HCT116 (cell line): ENCODE measurements around the gene GREB1L. TPM values are rescaled to one million over a fixed set of nuclear protein-coding genes. Genes with fewer than 3 reads are reported as not detected.

Experiments
- ATAC-seq: fragments of 200-7000 bp; cut with Tn5 transposase; 2 replicates; pipeline ENCODE4 v1.9.1; 2020; ENCODE audit warnings: mild to moderate bottlenecking, moderate library complexity
- BruUV-seq: library from RNA; stranded (reverse); fragments of 400-500 nt; replicated peaks from 2 replicates; lab custom pipeline; 2021; lab: Mats Ljungman, UMichigan
- CTCF ChIA-PET: fragments of 300-600 bp; sonication (Branson Sonifier 250); formaldehyde crosslinking; loops from one replicate; lab custom pipeline; 2021; ENCODE audit warnings: antibody characterized with exemption; lab: Charles Lee
- POLR2A ChIA-PET: fragments of 300-600, 350-600 bp; sonication (Branson Sonifier 250); formaldehyde crosslinking; loops from one replicate; lab custom pipeline; 2021; ENCODE audit warnings: antibody characterized with exemption; lab: Charles Lee
- RAD21 ChIA-PET, 2 experiments: fragments of 300-600 bp; sonication (Branson Sonifier 250); formaldehyde crosslinking; loops; one replicate each; lab custom pipeline; 2023; ENCODE audit warnings: low total read pairs in 2 of 2; ENCODE audit not compliant: uncharacterized antibody in 2 of 2, unreplicated experiment in 2 of 2, low non-redundant PET in 1 of 2; lab: Charles Lee
- DNase-seq: peaks from one replicate; pipeline ENCODE4 v3.0.0-alpha.2; 2010; ENCODE audit warnings: low read depth, low spot score
- H2AFZ ChIP-seq: fragments of 200-600 bp; shearing (Covaris generic), sonication (generic); 2 replicates; pipeline ENCODE4 v1.6.1; 2017; ENCODE audit warnings: low read depth, mixed run types, mixed read lengths, antibody characterized with exemption, low read length; ENCODE audit not compliant: poor library complexity, severe bottlenecking
- H3K27ac ChIP-seq: 2 replicates; pipeline ENCODE4 v1.5.1; 2012; ENCODE audit warnings: low read depth, low read length
- H3K27me3 ChIP-seq: fragments of 200-600 bp; sonication (generic); 2 replicates; pipeline ENCODE4 v1.6.1; 2016; ENCODE audit warnings: mixed run types, low read length, mixed read lengths; ENCODE audit not compliant: insufficient read depth
- H3K36me3 ChIP-seq, 2 experiments: fragments of 200-500 bp in 1 of 2; fragments of 200-600 bp in 1 of 2; sonication (Bioruptor generic) in 1 of 2; sonication (generic) in 1 of 2; 2 replicates each; pipeline versions ENCODE4 v1.5.1 to v1.6.1; 2014 to 2016; ENCODE audit warnings: low read length in 2 of 2, inconsistent platforms in 1 of 2, mixed read lengths in 1 of 2, mixed run types in 1 of 2; ENCODE audit not compliant: insufficient read depth in 2 of 2, control insufficient read depth in 1 of 2
- H3K4me1 ChIP-seq, 2 experiments: fragments of 200-600 bp in 1 of 2; sonication (generic) in 1 of 2; 2 replicates each; pipeline versions ENCODE4 v1.5.1 to v1.6.1; 2012 to 2017; ENCODE audit warnings: low read length in 2 of 2, inconsistent platforms in 1 of 2, mild to moderate bottlenecking in 1 of 2, mixed read lengths in 1 of 2, mixed run types in 1 of 2, moderate library complexity in 1 of 2; ENCODE audit not compliant: insufficient read depth in 2 of 2, control insufficient read depth in 1 of 2
- H3K4me2 ChIP-seq: fragments of 200-600 bp; sonication (generic); 2 replicates; pipeline ENCODE4 v1.6.1; 2017; ENCODE audit warnings: mixed run types, low read length, mixed read lengths
- H3K4me3 ChIP-seq, 2 experiments: fragments of 200-600 bp in 1 of 2; sonication (generic) in 1 of 2; replicated peaks in 1 of 2; 2 replicates each; pipeline ENCODE4 v1.5.1; 2011 to 2016; ENCODE audit warnings: low read length in 2 of 2, control low read depth in 1 of 2, low read depth in 1 of 2, mild to moderate bottlenecking in 1 of 2, mixed read lengths in 1 of 2, mixed run types in 1 of 2
- H3K79me2 ChIP-seq: fragments of 200-600 bp; sonication (generic); 2 replicates; pipeline ENCODE4 v1.6.1; 2017; ENCODE audit warnings: mild to moderate bottlenecking, mixed run types, low read length, moderate library complexity, mixed read lengths; ENCODE audit not compliant: insufficient read depth
- H3K9ac ChIP-seq: fragments of 200-600 bp; sonication (generic); 2 replicates; pipeline ENCODE4 v1.6.1; 2016; ENCODE audit warnings: low read length, mixed read lengths
- H3K9me2 ChIP-seq: fragments of 200-600 bp; sonication (generic), shearing (Covaris generic); 2 replicates; pipeline ENCODE4 v1.6.1; 2017; ENCODE audit warnings: mixed run types, mild to moderate bottlenecking, moderate library complexity; ENCODE audit not compliant: insufficient read depth
- H3K9me3 ChIP-seq, 2 experiments: fragments of 200-500 bp in 1 of 2; fragments of 200-600 bp in 1 of 2; sonication (Bioruptor generic) in 1 of 2; sonication (generic) in 1 of 2; 2 replicates each; pipeline ENCODE4 v1.6.1; 2014 to 2017; ENCODE audit warnings: low read length in 2 of 2, mixed read lengths in 2 of 2, inconsistent platforms in 1 of 2, low read depth in 1 of 2, mild to moderate bottlenecking in 1 of 2, mixed run types in 1 of 2, moderate library complexity in 1 of 2; ENCODE audit not compliant: control insufficient read depth in 1 of 2, insufficient read depth in 1 of 2
- H4K20me1 ChIP-seq: fragments of 200-600 bp; sonication (generic), shearing (Covaris generic); 2 replicates; pipeline ENCODE4 v1.6.1; 2017; ENCODE audit warnings: mixed run types, mild to moderate bottlenecking, moderate library complexity; ENCODE audit not compliant: insufficient read depth
- ATF3 ChIP-seq: IDR thresholded peaks from 2 replicates; pipeline ENCODE4 v1.6.1; 2012
- CBX3 ChIP-seq: IDR thresholded peaks from 2 replicates; pipeline ENCODE4 v1.6.1; 2012; ENCODE audit warnings: low read depth
- CEBPB ChIP-seq: IDR thresholded peaks from 2 replicates; pipeline ENCODE4 v1.6.1; 2012; ENCODE audit warnings: low read depth
- CTCF ChIP-seq, 3 experiments: fragments of 200-600 bp in 1 of 3; sonication (generic) in 1 of 3; IDR thresholded peaks in 2 of 3; conservative IDR thresholded peaks in 1 of 3; 2 replicates each; pipeline ENCODE4 v1.5.1; 2012 to 2017; ENCODE audit warnings: low read depth in 2 of 3, low read length in 2 of 3, antibody characterized with exemption in 1 of 3, borderline replicate concordance in 1 of 3, control low read depth in 1 of 3, mild to moderate bottlenecking in 1 of 3, mixed read lengths in 1 of 3, mixed run types in 1 of 3, moderate library complexity in 1 of 3; ENCODE audit not compliant: insufficient read depth in 1 of 3
- EGR1 ChIP-seq: IDR thresholded peaks from 2 replicates; pipeline ENCODE4 v1.6.1; 2012; ENCODE audit warnings: low read depth
- FOSL1 ChIP-seq: IDR thresholded peaks from 2 replicates; pipeline ENCODE4 v1.6.1; 2012; ENCODE audit warnings: low read depth
- JUND ChIP-seq: IDR thresholded peaks from 2 replicates; pipeline ENCODE4 v1.6.1; 2012
- MAX ChIP-seq: IDR thresholded peaks from 2 replicates; pipeline ENCODE4 v1.6.1; 2012
- POLR2AphosphoS5 ChIP-seq: IDR thresholded peaks from 2 replicates; pipeline ENCODE4 v1.6.1; 2011; ENCODE audit warnings: mild to moderate bottlenecking, low read depth, low read length, moderate library complexity
- RAD21 ChIP-seq: IDR thresholded peaks from 2 replicates; pipeline ENCODE4 v1.6.1; 2012; ENCODE audit warnings: low read depth, mild to moderate bottlenecking
- SIN3A ChIP-seq: IDR thresholded peaks from 2 replicates; pipeline ENCODE4 v1.6.1; 2012; ENCODE audit warnings: low read depth
- SP1 ChIP-seq: IDR thresholded peaks from 2 replicates; pipeline ENCODE4 v1.6.1; 2012; ENCODE audit warnings: low read depth
- SRF ChIP-seq: IDR thresholded peaks from 2 replicates; pipeline ENCODE4 v1.6.1; 2012; ENCODE audit warnings: low read depth
- TCF7L2 ChIP-seq: IDR thresholded peaks from 2 replicates; pipeline ENCODE4 v1.7.0; 2011; ENCODE audit warnings: borderline replicate concordance, inconsistent platforms; ENCODE audit not compliant: insufficient read depth, insufficient read length; ENCODE audit errors: extremely low read depth
- ZBTB33 ChIP-seq: IDR thresholded peaks from 2 replicates; pipeline ENCODE4 v1.6.1; 2011; ENCODE audit warnings: mild to moderate bottlenecking, low read length, moderate library complexity; ENCODE audit not compliant: insufficient replicate concordance; ENCODE audit errors: extremely low read depth
- ZFX ChIP-seq: fragments of 450-650 bp; IDR thresholded peaks from 2 replicates; pipeline ENCODE4 v1.6.1; 2017
- ZNF274 ChIP-seq: fragments of 200-500 bp; sonication (Bioruptor generic); IDR thresholded peaks from 2 replicates; pipeline ENCODE4 v1.6.1; 2014; ENCODE audit warnings: mild to moderate bottlenecking, low read depth, low read length, inconsistent platforms
- intact Hi-C: fragments of 100-400 bp; cut with micrococcal nuclease; formaldehyde crosslinking; loops from 2 replicates; pipeline ENCODE4 v1.10.0; 2022
- total RNA-seq: library from RNA; stranded (reverse); gene quantifications from one replicate; pipeline ENCODE4 v1.2.1, GENCODE V29; 2021; ENCODE audit not compliant: unreplicated experiment

Gene GREB1L
- total RNA-seq, 1 experiment from 2014 or later: 12.2 TPM

- no peak for TF ChIP-seq CTCF (IDR thresholded peaks at IDR 0.05 in 2 of 3, conservative IDR thresholded peaks at IDR 0.05 in 1 of 3; ENCODE audit: borderline replicate concordance in 1 of 3, insufficient read depth in 1 of 3, low read depth in 2 of 3, low read length in 2 of 3)
- TF ChIP-seq SP1: no peak
- TF ChIP-seq MAX: no peak
- no peak for TF ChIP-seq ZFX
- TF ChIP-seq JUND: no peak
- TF ChIP-seq ZNF274: no peak
Measured at GRCh38 chr18:21196426-21196825, 45.6 kb upstream of the GREB1L start (continued).

GRCh38 chr18:21203126-21203525, 38.9 kb upstream of the GREB1L start:
- no peaks in the 10 kb centered on the region for H3K36me3 ChIP-seq
- no TSS peak for BruUV-seq
- intact Hi-C loops: no loop called here
- POLR2A ChIA-PET: no interaction called here
- no peaks in the 10 kb centered on the region for H3K27me3 ChIP-seq
- H3K27ac ChIP-seq: no peak overlapping the region
- H4K20me1 ChIP-seq: no peaks in the 10 kb centered on the region
- H3K79me2 ChIP-seq: no peaks in the 10 kb centered on the region
- H3K4me3 ChIP-seq: no peak overlapping the region
- peaks cover 0 to 4% of the 10 kb centered on the region in 2 experiments; a peak in 1 of 4 replicates for H3K4me1 ChIP-seq
- ATAC-seq: no peak
- CTCF ChIA-PET: no interaction called here
- RAD21 ChIA-PET: no interaction called here
- no peak overlapping the region for H2AFZ ChIP-seq
- no peak for DNase-seq
- no peaks in the 10 kb centered on the region for H3K9me2 ChIP-seq
- no peak overlapping the region for H3K9ac ChIP-seq
- TF ChIP-seq POLR2AphosphoS5 (no peak), ZNF274 (no peak), CEBPB (no peak), FOSL1 (no peak), RAD21 (no peak), CBX3 (no peak), SIN3A (no peak), ATF3 (no peak), MAX (no peak), TCF7L2 (no peak), SP1 (no peak), SRF (no peak), ZFX (no peak), EGR1 (no peak), ZBTB33 (no peak)
- TF ChIP-seq, all 23 proteins: peak for 0
- H3K4me2 ChIP-seq: no peak overlapping the region
- no peaks in the 10 kb centered on the region for H3K9me3 ChIP-seq
